Ishikawa (cell line): ENCODE results near the gene CETP.

Experiments
- CEBPB ChIP-seq: IDR thresholded peaks from 2 replicates; pipeline ENCODE4 v1.6.1; 2012
- EP300 ChIP-seq: IDR thresholded peaks from 2 replicates; pipeline ENCODE4 v1.6.1; 2012; ENCODE audit warnings: borderline replicate concordance
- RAD21 ChIP-seq: IDR thresholded peaks from 2 replicates; pipeline ENCODE4 v1.6.1; 2012; ENCODE audit warnings: low read depth
- REST ChIP-seq: IDR thresholded peaks from 2 replicates; pipeline ENCODE4 v1.6.1; 2012; ENCODE audit warnings: low read depth, mild to moderate bottlenecking
- TEAD4 ChIP-seq: IDR thresholded peaks from 2 replicates; pipeline ENCODE4 v1.6.1; 2012
- USF1 ChIP-seq: IDR thresholded peaks from 2 replicates; pipeline ENCODE4 v1.6.1; 2012
- YY1 ChIP-seq: IDR thresholded peaks from 2 replicates; pipeline ENCODE4 v1.6.1; 2012; ENCODE audit warnings: low read depth

- TF ChIP-seq YY1 (no peak), CEBPB (no peak), EP300 (no peak), REST (no peak), USF1 (no peak), TEAD4 (no peak), RAD21 (no peak)
These were observed 35.5 kb downstream of the CETP start for GRCh38 chr16:56997264-56997663.
